GM19023 (cell line): ENCODE data around the gene NAXE.
"Not testable (repeated sequence)": the region's sequence is repeated elsewhere in the genome, so short reads cannot be mapped to it uniquely, and the experiment has no call there.

Source experiments
- ATAC-seq: cut with Tn5 transposase; IDR thresholded peaks from one replicate; pipeline ENCODE4 v1.9.1; 2021; ENCODE audit warnings: mild to moderate bottlenecking, moderate library complexity; ENCODE audit not compliant: unreplicated experiment

The NAXE gene

GRCh38 chr1:156591432-156592157, at the start of gene NAXE:
TSS of gene NAXE (plus strand) at chr1:156591776. CDS start at chr1:156591805, 29 bp downstream.
- peak; percentile 96 for ATAC-seq

GRCh38 chr1:156543066-156543465, 48.5 kb upstream of the NAXE start:
- ATAC-seq, result no peak

GRCh38 chr1:156544592-156545102, 46.9 kb upstream of the NAXE start:
- ATAC-seq, result no peak

GRCh38 chr1:156546267-156546666, 45.3 kb upstream of the NAXE start:
- ATAC-seq, result no peak

DNA sequence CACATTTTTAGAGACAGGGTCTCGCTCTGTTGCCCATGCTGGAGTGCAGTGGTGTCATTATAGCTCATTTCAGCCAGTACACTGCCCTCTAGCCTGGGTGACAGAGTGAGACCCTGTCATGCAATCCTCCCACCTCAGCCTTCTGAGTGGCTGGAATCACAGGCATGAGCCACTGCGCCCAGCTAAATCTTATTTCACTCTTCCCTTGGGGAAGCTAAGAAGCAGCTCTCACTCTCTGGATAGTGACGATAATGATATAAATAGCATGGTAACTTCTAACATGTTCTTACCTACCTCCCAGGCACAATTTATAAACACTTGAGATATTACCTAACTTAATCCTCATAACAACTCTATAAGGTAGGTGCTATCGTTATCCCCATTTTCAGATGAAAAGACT, 44.1 kb upstream of the NAXE start:
- ATAC-seq, result no peak

DNA sequence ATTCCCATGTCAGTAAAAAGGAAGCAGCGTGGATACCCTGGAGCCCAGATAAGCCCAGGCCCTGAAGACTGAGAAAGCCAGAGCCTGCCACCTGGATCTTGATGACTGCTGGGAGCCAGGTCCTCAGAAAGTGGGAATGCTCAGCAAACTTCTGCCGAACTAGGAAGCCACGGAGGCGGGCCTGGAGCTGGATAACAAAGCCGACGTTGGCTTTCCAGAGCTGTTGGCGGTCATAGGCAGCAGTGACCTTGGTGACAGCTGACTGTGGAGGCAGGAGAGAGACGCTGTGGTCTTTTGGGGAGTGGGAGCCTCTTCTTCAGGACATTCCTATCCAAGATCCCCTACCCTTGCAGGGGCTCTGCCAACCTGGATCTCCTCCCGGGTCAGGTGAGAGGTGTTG, 43.6 kb upstream of the NAXE start:
- no peak for ATAC-seq

GRCh38 chr1:156549390-156549789, 42.2 kb upstream of the NAXE start:
- no peak for ATAC-seq

- no peak for ATAC-seq
Measured at GRCh38 chr1:156549831-156550230, 41.7 kb upstream of the NAXE start.

DNA sequence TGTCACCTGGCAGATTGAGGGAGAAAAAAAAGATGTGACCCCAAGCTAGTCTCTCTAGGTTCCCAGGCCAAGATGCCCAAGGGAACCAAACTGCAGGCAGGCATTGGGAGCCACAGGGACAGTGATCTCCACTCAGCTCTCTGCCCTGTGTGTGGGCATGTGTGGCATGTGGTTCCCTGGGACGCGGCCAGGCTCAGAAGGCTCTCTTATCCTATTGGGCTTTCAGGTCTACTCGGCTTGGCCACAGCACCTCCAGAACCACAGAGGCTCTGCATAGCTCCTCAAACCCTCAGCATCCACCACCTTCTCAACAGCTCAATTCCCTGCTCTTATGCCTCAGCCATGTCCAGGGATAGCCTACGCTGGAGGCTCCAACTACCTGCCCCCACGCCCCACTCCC, 41.2 kb upstream of the NAXE start:
- no peak for ATAC-seq

DNA sequence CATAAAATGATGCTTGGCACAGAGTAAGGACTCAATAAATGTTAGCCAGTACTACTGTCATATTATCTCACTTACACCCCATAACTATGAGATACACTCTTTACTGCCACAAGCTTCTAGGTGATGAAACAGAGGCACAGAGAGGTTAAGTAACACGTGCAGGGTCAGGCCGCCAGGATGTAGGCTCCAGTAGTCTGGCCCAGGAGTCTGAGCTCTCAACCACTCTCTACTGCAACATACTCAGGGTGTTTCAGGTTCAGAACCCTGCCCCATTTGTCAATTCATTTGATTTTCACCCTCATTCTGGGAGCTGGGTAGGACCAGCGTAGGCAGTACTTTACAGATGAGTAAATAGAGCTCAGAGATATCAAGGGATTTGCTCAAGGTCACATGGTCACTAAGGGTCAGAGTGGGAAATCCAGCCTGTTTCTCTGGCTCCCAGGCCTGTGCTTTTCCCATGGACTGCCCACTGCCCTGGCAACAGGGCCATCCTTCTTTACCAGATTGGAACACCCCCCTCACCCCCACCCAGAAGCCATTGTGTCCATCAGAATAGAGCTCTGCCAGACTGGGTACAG, 40.4 kb upstream of the NAXE start:
- ATAC-seq, result no peak

DNA sequence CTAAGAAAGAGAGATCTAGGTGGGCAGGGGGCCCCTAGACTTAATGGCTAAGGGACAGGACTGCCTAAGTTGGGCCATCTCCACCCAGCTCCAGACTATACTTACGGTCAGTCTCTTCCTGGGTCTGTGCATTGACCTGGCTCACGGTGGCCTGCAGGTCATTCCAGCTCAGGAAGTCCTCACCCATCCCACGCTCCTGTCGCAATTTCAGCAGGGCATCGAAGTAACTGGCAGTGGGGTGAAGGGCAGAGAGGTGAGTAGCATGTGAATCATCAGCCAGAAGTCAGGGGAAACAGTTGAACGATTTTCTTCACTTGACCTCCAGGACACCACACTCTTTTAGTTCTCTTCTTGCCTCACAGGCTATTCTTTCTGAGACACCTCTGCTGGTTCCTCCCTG, 39.7 kb upstream of the NAXE start:
- ATAC-seq, result no peak

GRCh38 chr1:156552518-156552917, 39.1 kb upstream of the NAXE start:
- ATAC-seq, result no peak

- ATAC-seq, result not testable (repeated sequence)
Measured at GRCh38 chr1:156552937-156553336, 38.6 kb upstream of the NAXE start.

DNA sequence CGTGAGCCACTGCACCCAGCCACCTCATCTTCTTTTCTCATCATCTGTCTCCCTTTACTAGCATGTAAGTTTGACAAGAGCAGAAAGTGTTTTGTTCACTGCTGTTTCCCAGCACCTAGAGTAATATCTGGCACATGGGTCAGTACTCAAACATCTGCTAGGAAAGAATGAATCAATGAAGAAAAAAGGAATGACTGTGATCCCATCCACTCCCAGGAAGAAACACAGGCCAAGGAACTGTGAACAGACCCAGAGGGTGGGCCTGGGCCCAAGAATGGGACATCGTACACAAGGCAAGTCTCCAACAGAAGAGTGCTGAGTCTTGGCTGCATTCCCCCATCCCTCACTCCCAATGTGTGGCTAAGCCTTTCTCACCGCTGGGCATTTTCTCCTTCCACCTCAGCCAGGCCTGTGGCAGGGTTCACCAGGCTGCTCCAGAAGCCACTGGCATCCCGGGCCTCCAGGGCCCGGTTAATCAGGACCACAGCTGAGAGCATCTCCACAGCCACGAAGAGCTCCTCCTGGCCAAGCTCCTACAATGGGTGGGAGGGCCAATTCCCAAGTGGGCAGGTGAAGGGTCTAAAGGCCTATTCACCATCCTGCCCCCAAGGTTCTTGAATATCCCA, 37.6 kb upstream of the NAXE start:
- ATAC-seq, result no peak

DNA sequence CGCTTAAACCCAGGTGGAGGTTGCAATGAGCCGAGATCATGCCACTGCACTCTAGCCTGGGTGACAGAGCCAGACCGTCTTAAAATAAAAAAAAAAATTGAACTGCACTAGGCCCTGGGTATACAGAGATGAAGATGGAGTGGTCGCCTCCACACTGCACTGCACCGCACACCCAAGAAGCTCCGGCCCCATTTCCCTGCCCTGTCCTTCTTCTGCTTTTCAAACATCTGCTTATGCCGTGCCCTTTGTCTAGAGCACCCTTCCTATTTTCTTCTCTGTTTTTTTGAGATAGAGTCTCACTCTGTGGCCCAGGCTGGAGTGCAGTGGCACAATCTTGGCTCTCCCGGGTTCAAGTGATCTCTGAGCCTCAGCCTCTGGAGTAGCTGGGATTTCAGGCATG, 36.6 kb upstream of the NAXE start:
- ATAC-seq, result no peak

- no peak for ATAC-seq
Measured at GRCh38 chr1:156555715-156556114, 35.9 kb upstream of the NAXE start.

DNA sequence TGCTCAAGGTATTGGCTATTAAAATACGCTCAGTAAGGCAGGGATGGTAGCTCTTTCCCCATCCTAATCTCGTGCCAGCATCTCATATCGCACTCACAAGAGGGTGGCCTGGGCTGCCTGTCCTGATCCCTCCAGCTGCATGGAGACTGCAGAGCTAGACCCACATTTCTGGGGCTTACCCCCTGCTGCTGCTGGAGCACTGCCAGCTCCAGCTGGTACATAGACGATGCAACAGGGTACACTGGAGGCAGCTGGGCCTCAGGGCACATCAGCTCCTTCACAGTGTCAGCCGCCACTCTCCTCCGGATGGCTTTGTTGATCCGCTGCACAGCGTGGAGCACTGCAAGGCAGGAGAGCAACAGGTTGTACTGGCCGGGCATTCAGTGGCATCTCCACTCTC, 35.2 kb upstream of the NAXE start:
- ATAC-seq, result no peak

DNA sequence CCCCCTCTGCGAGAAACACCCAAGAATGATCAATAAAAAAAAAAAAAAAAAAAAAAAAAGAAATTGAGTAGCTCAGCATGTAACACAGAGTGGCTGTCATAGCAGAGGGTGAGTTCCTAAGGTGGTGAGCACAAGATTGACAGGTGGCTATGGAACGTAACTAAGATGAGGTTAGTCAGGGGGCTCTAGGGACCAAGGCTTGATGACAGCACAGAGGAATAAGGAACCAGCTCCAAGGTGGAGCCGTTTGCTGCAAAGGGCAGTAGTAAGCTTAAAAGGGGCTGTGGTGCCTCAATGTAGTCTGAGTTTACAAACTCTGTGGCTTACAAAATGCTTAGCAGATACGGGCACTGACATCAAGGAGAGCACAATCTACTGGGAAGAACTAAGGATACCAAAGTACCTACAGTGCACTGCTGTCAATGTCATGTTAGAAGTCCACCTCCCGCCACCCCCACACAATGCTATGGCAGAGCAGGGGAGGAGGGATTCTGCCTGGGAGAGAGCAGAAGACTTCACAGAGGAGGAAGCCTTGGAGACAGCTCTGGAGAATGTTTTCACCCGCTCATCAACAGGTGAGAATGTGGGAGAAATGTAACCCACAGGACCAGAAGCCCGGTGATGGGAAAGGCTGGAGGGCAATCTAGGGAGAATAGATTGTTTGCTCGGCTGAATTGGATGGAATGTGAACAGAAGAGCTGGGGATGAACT, 32.3 kb upstream of the NAXE start:
- ATAC-seq, result no peak

DNA sequence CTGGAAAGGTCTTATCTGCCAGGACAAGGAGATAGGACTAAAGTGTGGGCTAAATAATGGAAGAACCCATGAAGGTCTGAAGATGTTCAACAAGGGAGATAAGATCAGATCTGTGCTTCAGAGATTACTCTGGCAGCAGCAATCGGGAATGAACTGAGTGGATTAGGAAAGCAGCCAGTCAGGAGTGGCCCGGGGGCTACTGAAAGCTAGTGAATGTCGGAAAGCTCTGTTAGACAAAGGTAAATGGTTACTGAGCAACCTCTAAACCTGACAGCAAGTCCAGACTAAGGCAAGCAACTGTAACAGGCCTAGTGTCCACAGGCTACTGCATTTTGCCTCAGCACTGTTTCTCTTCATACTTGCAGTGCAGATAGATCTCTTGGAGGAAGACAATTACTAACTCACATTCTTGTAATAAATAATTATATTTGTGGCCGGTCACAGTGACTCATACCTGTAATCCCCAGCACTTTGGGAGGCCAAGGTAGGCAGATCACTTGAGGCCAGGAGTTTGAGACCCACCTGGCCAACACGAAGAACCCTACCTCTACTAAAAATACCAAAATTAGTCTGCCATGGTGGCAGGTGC, 31.7 kb upstream of the NAXE start:
- no peak for ATAC-seq

DNA sequence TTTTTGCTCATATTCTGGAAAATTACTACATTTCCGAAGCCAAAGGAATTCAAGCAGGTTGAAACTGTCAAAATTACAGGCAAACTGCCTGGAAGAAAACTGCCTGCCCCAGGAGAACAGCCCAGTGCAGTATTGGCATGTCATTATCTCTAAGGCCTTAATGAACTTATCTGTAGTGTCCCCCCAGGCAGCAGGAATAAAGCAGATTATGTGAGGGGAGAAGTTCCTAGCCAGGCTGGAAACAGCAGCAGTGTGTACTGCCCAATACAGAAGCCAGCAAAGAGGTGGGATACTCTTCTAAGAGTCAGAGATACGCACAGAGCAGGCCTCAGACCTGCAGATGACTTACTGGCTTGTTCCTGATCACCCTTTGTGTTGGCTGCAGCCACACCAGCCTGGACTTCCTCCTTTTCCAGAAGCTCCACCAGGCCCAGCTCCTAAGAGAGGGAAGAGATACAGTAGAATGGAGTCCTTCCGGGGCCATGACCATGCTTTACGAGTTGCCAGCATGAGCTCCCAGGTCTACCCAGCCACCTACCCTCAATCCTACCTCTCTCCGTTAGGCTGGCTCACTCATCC, 30.9 kb upstream of the NAXE start:
- ATAC-seq, result no peak

DNA sequence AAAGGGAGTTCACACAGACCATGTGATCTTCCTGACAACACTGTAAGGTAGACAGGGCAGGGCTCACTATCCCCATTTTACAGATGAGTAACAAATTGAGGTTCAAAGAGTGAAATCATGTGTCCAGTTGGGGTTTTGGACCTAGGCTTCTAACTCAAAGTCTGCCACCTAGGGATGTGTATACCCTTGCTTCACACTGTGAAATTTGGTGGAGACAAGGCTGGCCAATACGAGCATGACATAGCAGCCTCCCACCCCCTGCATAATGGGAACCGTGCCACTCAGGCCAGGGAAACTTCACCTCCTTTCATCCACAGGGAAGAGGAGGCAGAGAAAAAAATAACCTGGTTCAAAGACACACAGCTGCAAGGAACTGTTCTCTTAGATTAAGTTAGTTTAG, 26.1 kb upstream of the NAXE start:
- ATAC-seq, result no peak
